ENCODE data around the gene BOLA1.

DNA sequence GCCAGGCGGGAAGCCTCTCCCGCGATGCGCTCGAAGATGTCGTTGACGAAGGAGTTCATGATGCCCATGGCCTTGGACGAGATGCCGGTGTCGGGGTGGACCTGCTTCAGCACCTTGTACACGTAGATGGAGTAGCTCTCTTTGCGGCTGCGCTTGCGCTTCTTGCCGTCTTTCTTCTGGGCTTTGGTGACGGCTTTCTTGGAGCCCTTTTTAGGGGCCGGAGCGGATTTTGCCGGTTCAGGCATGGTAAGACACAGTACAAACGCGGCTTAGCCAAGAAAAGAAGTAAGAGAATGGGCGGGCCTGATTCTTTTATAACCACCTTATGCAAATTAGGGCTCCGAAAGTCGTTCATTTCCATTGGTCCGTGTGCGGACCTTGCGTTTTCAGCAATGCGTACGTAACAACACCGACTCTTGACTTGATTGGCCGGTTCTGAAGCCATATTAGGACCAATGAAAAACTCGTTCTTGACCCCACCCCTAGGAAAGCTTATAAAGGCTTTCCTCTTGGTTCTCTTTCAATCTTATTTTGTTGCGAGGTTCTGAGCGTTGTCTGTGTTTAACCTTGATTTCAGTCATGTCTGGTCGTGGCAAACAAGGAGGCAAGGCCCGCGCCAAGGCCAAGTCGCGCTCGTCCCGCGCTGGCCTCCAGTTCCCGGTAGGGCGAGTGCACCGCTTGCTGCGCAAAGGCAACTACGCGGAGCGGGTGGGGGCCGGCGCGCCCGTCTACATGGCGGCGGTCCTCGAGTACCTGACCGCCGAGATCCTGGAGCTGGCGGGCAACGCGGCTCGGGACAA, 12.8 kb upstream of the BOLA1 start:
- TF ChIP-seq CTCF (IDR thresholded peaks at IDR 0.05; ENCODE audit: low read length), result no peak
- TF ChIP-seq EZH2 (optimal IDR thresholded peaks at IDR 0.05; ENCODE audit: low read depth, low read length), result no peak
